ENCODE results near the gene MYRIP.

The MYRIP gene

GRCh38 chr3:40229963-40230362, 420.6 kb downstream of the MYRIP start:
- no peak for DNase-seq (ENCODE audit: extremely low spot score)
- CTCF ChIA-PET = interaction anchor here (1.2 kb wide), 2 partner anchors 12 to 79 kb away, joined by 3 to 4 read pairs; partner anchors contain the start of gene EIF1B
- POLR2A ChIA-PET = no interaction called here
- TF ChIP-seq, protein P1, sequence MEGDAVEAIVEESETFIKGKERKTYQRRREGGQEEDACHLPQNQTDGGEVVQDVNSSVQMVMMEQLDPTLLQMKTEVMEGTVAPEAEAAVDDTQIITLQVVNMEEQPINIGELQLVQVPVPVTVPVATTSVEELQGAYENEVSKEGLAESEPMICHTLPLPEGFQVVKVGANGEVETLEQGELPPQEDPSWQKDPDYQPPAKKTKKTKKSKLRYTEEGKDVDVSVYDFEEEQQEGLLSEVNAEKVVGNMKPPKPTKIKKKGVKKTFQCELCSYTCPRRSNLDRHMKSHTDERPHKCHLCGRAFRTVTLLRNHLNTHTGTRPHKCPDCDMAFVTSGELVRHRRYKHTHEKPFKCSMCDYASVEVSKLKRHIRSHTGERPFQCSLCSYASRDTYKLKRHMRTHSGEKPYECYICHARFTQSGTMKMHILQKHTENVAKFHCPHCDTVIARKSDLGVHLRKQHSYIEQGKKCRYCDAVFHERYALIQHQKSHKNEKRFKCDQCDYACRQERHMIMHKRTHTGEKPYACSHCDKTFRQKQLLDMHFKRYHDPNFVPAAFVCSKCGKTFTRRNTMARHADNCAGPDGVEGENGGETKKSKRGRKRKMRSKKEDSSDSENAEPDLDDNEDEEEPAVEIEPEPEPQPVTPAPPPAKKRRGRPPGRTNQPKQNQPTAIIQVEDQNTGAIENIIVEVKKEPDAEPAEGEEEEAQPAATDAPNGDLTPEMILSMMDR (IDR thresholded peaks at IDR 0.05; ENCODE audit: control extremely low read depth, extremely low read depth, low read depth, missing control alignments) = no peak

GRCh38 chr3:40230382-40230781, 421.0 kb downstream of the MYRIP start:
- ChIA-PET POLR2A (no interaction called here), CTCF (interaction anchor here (1.2 kb wide), 2 partner anchors 12 to 79 kb away, joined by 3 to 4 read pairs; partner anchors contain the start of gene EIF1B)
- DNase-seq (ENCODE audit: extremely low spot score) = no peak
- TF ChIP-seq, protein P1 (IDR thresholded peaks at IDR 0.05; ENCODE audit: control extremely low read depth, extremely low read depth, low read depth, missing control alignments) = no peak

DNA sequence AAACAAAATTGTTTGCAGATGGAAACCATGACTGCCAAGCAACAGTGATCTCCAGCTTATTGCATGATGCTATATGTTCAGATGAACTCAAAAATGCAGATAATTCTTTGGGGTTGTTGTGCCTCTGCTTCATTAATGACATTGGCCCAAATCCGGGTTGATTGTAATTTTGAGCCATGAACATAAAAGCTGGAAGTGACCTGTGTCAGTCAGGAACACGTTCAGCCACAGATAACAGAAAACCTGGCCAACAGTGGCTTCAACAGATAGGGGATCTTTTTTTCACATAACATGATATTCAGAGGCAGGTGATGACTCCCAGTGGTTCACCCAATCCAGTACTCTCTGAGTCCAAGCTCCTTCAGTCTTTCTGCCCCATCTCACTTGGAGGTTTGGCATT, 423.2 kb downstream of the MYRIP start:
- ChIA-PET CTCF (interaction anchor here (1.0 to 1.4 kb wide), 3 partner anchors 18 to 48 kb away, joined by 3 to 4 read pairs (median 4); no protein-coding TSS in a partner anchor), POLR2A (no interaction called here)
- TF ChIP-seq, protein P1 (IDR thresholded peaks at IDR 0.05; ENCODE audit: control extremely low read depth, extremely low read depth, low read depth, missing control alignments) = no peak
- DNase-seq (ENCODE audit: extremely low spot score) = no peak

GRCh38 chr3:40237159-40237558, 427.8 kb downstream of the MYRIP start:
- ChIA-PET CTCF (no interaction called here), POLR2A (no interaction called here)
- TF ChIP-seq, protein P1 (IDR thresholded peaks at IDR 0.05; ENCODE audit: control extremely low read depth, extremely low read depth, low read depth, missing control alignments) = no peak
- no peak for DNase-seq (ENCODE audit: extremely low spot score)

DNA sequence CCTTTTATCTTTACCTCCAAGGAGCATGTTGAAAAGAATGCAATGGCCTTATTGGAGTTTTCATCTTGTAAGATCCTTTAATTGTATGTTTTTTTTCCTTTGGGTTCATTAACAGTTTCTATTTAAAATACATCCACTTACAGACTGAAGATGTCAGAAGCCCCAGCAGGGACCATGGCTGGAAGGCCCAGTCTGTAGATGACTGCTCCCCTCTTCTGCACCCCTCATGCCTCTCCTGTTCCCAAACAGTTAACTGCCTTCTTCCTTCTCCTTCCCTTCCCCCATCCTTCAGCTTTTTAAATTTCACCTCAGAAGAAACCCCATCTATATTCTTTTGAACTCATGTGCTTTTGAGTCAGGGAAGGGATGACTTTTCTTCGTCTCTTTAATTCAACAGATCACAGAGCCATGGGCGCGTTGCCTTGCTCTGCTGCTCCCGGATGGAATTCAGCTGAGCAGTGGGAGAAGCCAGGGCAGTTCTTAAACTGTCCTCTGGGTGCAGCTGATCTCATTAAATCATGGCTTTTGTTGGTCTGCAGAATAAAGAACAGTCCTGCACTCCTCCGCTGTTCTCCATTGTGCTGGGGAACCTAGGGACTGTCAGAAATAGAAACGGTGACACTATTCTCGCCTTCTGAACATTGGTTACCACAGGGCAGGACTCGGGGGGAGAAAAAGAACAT, 428.6 kb downstream of the MYRIP start:
- POLR2A ChIA-PET = no interaction called here
- no peak for DNase-seq (ENCODE audit: extremely low spot score)
- TF ChIP-seq, protein P1 (IDR thresholded peaks at IDR 0.05; ENCODE audit: control extremely low read depth, extremely low read depth, low read depth, missing control alignments) = no peak
- CTCF ChIA-PET = no interaction called here

DNA sequence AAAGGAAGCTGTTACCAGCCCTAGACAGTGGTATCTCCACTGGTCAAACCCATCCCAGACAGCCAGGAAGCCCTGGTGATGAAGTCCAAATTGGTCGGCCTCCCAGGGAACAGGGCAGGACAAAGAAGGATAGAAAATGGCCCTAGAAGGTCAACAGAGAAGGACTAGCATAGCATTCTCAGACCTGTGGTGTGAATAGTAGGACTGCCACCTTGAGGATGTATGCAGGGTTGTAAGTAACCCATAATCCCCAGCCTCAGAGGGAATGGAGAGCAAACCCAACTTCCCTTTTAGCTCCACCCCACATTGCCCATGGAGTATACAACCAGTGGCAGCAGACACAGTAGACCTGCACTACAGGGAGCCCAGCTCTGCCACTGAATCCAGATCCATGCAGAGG, 431.5 kb downstream of the MYRIP start:
- TF ChIP-seq, protein P1 (IDR thresholded peaks at IDR 0.05; ENCODE audit: control extremely low read depth, extremely low read depth, low read depth, missing control alignments) = no peak
- ChIA-PET CTCF (interaction anchor here (1.1 to 1.3 kb wide), 2 partner anchors 18 to 49 kb away, joined by 3 read pairs; no protein-coding TSS in a partner anchor), POLR2A (no interaction called here)
- no peak for DNase-seq (ENCODE audit: extremely low spot score)

All from GM10248 (cell line).